SIG-M5 (cell line): ENCODE data around the gene TOM1L2.

Experiments
- DNase-seq: peaks from one replicate; lab custom pipeline; 2025; lab: John Stamatoyannopoulos, UW

The TOM1L2 gene

DNA sequence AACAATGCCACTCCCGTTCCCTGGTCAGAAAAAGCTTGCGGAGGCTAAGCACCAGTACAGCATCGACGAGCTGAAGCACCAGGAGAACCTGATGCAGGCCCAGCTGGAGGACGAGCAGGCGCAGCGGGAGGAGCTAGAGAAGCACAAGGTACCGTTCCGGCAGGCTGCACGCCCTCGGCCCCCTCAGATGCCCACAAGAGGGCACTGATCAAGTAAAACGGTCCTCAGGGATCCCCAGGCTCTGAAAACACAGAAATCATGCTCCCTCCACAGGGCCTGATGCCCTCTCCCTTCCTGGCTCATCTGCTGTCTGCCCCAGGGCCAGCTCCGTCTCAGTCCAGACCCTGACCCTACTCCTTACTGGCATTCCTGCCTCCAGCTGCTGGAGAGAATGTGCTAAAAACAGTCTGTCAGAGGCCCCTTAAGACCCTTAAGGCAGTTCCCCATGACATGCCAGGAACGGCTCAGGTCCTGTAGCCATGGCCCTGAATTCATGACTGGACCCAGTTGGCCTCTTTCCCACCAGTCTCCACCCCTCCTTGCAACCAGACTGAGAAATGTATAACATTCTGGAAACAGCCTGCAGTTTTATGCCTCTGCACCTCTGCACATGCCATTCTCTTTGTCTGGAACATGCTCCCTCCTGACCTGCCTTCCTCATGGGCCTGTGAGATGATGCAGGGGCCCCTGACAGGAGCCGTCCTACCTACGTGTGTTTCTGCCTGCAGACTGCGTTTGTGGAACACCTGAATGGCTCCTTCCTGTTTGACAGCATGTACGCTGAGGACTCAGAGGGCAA lies 22.3 kb upstream of the TOM1L2 start:
- DNase-seq = no peak

DNA sequence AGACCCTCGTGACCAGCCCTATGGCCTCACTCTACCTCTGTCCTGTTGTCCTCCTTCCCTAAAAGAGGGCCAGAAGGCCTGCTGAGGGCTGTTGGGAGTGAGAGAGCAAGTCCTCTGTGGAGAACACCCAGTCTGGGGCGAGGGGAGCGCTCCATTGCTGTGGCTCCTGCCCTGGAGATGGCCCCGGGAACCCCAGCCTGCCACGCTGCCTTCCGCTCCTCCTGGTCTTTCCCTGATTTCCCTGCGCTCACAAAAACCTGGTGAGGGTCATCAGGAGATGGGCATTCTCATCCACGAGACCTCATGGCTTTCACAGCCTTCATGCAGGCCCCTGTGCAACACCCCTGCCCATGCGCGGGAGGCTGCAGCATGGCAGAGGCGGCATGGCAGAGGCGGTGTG lies 21.7 kb upstream of the TOM1L2 start:
- no peak for DNase-seq

GRCh38 chr17:17993366-17993765 lies 21.2 kb upstream of the TOM1L2 start:
- DNase-seq = no peak

DNA sequence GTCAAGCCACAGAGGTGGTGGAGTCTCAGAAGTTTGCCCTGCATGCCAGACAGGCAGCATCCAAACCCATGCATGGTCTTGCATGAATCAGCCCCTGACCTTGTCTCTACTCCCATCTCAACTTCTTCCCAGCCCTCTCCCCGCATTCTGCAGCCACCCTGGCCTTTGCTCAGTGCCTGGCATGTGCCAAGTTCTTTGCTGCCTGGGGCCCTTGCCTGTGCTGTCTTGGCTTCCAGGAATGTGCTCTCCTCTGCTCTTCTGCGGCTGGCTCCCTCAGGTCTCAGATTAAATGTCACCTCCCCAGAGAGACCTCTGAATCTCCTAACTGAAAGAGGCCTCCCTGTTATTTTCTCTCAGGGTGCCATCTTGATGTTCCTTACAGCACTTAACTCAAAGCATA lies 18.1 kb upstream of the TOM1L2 start:
- no peak for DNase-seq

- no peak for DNase-seq
Measured at GRCh38 chr17:17989618-17990017, 17.4 kb upstream of the TOM1L2 start.

- DNase-seq = no peak
Measured at GRCh38 chr17:17989081-17989480, 16.9 kb upstream of the TOM1L2 start.

DNA sequence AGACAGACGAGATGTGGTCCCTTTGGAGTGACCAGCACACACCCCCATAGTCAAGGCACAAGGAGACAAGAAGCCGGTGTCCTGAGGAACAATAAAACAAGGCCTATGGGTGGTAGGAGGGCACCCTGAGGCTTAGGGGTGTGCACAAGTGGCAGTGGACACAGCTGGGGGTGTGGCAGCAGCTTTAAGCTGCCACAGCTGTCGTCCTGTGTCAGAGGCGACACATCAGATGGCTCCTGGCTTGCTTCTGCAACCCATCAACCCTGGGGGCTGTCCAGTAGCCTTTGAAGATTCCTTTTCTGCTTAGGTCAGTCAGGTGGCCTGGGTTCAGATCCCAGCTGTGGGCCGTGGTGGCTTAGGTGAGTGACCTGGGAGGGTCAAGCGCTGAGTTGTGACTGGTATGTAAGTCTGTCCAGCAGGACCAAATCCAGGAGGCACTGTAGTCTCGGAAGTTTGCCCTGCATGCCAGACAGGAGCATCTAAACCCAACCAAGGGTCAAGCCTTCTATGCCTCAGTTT lies 16.3 kb upstream of the TOM1L2 start:
- DNase-seq = no peak

DNA sequence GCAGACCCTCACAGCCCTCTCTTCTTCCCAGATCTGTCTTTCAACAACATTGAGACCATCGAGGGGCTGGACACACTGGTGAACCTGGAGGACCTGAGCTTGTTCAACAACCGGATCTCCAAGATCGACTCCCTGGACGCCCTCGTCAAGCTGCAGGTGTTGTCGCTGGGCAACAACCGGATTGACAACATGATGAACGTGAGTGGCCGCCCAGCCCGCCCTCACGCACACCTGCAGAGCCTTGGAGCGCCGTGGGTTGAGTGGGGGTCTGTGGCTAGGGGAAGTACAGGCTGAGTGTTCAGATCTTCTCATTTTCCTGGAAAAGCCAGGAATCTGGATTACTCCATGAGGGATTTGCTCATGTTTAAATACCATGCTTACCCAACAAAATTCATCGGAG lies 15.7 kb upstream of the TOM1L2 start:
- no peak for DNase-seq

DNA sequence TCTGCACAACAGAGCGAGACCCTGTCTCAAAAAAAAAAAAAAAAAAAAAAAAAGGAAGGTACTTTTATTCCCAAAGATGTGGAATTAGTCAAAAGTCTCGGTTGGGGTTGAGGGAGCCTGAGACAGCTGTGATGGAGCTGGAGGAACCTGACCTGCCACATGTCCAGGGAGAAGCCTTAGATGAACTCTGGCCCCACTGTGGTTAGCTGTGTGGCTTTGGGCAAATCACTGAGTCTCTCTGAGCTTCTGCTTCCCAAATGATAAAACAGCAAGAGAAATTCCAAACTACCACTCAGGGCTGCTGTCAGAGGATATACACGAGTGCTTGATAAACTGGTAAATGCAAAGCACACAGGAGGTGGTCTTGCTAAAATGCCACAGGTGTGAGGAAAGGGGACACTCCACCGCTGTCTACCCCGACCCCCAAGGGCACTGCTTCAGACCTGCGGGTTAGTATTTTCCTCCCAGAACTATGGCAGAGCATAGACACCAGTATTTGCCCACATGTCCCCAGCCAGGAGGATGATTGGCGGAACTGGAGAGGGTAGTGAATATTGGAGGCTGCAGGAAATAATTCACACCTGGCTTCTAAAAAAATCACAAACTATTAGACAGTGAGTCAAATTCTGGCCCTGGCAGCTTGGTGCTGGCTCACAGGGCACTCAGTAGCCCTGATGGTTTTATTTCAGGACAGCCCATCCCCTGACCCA lies 15.1 kb upstream of the TOM1L2 start:
- no peak for DNase-seq

- DNase-seq = no peak
Measured at GRCh38 chr17:17985555-17985954, 13.4 kb upstream of the TOM1L2 start.

DNA sequence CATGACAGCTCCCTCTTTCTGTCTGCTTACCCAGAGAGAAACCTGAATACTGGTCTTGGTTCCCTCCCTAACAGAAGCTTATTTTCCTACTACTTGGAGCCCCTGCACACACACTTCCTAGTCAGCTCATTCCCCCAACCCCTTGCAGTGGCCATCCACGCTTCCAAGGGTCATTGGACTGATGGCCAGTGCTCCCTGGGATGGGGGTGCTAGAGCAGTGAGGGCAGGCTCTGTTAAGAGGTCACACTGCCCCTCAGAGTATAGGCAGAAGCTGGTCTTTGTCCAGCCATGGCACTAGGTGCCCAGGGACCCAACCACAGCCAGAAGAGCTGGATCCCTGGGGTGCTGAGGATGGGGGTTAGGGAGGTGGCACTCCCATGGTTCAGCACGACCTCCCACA lies 13.0 kb upstream of the TOM1L2 start:
- DNase-seq = no peak

- no peak for DNase-seq
Measured at GRCh38 chr17:17983776-17984175, 11.6 kb upstream of the TOM1L2 start.

DNA sequence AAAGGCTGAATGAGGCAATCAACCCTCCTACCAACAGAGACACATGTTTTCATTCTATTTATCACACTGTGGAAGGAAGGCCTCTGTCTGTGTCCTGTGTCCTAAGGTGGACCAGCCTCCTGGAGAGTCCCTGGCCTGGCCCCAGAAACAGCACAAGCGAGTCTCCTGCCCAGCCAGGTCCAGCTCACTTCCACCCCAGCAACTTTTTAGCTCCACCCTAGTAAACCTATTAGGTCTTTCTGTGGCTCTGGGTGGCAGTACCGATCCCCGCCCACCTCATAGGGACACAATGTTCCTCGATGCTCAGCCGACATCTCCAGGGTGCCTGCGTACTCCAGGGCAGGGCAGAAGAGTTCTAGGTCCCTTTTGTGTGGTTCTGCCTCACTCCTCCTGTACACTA lies 11.2 kb upstream of the TOM1L2 start:
- DNase-seq = no peak

DNA sequence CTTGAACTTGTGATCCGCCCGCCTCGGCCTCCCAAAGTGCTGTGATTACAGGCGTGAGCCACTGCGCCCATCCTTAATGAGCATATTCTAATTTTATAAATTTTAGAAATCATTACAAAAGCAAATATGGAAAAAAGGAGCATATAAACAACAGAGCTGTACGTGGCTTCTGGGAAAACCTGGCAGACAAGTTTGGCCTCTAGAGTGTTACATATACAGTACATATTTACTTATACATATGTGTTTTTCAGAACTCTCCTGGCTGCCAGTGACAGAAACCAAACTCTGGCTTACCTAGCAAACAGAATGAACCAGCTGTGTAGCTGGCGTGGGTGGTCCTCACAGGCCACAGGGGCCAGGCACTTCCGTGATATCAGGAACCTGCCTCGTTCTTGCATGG lies 10.6 kb upstream of the TOM1L2 start:
- DNase-seq = no peak

DNA sequence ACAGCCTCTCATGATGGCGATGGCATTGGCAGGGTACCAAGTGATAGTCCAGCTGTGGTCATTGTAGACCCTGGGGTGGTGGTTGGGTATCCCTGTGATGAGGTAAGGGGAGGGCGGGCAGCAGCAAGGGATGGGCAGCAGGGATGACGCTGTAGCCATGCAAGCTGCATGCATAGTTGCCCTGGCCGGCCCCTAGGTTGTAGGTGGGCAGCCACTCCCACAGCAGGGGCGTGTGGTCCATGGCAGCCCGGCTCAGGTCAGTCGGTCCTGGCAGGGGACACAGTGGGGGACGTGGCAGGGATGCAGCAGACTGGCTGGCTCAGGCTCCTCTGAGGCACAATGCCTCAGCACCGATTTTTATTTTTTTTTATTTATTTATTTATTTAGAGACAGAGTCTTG lies 9.1 kb upstream of the TOM1L2 start:
- no peak for DNase-seq

DNA sequence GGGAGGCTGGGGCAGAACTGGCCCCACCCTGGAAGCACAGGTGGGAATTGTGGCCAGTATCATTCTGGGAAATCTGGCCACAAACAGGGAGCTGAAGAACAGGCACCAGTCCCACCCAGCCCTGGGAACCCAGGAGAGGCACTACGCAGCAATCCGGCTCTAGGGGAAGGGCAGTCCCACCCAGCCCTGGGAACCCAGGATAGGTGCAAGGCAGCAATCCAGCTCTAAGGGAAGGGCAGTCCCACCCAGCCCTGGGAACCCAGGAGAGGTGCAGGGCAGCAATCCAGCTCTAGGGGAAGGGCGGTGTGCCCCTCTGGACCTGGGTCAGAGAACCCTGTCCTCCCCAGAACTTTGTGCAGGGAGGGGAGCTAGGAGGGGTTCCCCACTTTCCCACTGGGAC lies 7.6 kb upstream of the TOM1L2 start:
- no peak for DNase-seq

GRCh38 chr17:17978481-17979424 lies 6.6 kb upstream of the TOM1L2 start:
- DNase-seq = no peak

- no peak for DNase-seq
Measured at GRCh38 chr17:17976931-17977570, 4.9 kb upstream of the TOM1L2 start.

DNA sequence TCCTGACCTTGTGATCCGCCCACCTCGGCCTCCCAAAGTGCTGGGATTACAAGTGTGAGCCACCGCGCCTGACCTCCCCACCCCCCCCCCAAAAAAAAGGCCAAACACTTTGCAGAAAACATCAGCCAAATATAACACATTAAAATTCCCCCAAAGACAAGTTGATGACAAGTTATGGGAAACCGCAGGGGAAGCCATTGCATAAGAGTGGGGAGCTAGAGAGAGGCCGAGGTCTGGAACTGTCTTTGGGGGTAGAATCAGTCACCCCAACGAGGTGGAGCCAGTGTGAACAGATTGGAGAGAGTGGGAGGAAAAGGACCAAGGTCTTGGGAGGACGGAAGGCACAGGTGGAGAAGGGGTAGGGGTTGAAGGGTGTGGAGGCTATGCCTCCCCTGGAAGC lies 3.2 kb upstream of the TOM1L2 start:
- no peak for DNase-seq

DNA sequence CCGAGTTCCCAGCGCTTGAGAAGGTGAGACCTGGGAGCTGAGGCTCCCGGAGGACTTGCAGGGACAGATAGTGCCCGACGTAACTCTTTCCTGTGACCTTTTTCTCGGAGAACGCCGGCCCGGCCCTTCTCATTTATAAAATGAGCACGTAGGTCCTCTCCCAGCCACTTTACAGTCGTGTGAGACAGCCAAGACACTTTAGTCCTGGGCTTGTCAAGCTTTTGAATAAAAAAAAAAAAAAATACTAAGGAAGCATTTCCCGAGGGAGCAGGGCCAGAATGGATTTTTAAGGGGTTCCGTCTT lies 703 bp upstream of the TOM1L2 start:
- no peak for DNase-seq

- DNase-seq = no peak
Measured at GRCh38 chr17:17971431-17972125, 622 bp downstream of the TOM1L2 start.
